Neural cell (in vitro differentiated cells): ENCODE measurements around the gene NRG3. TPM values are rescaled to one million over a fixed set of nuclear protein-coding genes. Genes with fewer than 3 reads are reported as not detected.

Experiments
- H2AFZ ChIP-seq: fragments of 200-600, 300-800 bp; sonication (generic), shearing (Covaris generic); 2 replicates; pipeline ENCODE4 v1.6.0; 2014; ENCODE audit warnings: low read depth, mild to moderate bottlenecking, antibody characterized with exemption, low read length, moderate library complexity
- H3F3A ChIP-seq: fragments of 200-600 bp; shearing (Covaris generic); 2 replicates; pipeline ENCODE4 v1.6.1; 2016; ENCODE audit warnings: mild to moderate bottlenecking, moderate library complexity, mixed read lengths, antibody characterized with exemption, low read length; ENCODE audit not compliant: insufficient read depth, poor library complexity, severe bottlenecking
- H3K27ac ChIP-seq: fragments of 200-600, 300-800 bp; sonication (generic), shearing (Covaris generic); 2 replicates; pipeline ENCODE4 v1.5.1; 2014; ENCODE audit warnings: mild to moderate bottlenecking, low read length, moderate library complexity
- H3K27me3 ChIP-seq: fragments of 300-800, 200-600 bp; sonication (generic), shearing (Covaris generic); 2 replicates; pipeline ENCODE4 v1.6.0; 2014; ENCODE audit warnings: mild to moderate bottlenecking, low read depth, low read length, moderate library complexity; ENCODE audit not compliant: insufficient read depth
- H3K36me3 ChIP-seq: fragments of 300-800, 200-600 bp; sonication (generic), shearing (Covaris generic); 2 replicates; pipeline ENCODE4 v1.5.1; 2014; ENCODE audit warnings: mild to moderate bottlenecking, antibody characterized with exemption, low read length, moderate library complexity; ENCODE audit not compliant: insufficient read depth
- H3K4me2 ChIP-seq: fragments of 300-800, 200-600 bp; sonication (generic), shearing (Covaris generic); 2 replicates; pipeline ENCODE4 v1.6.0; 2014; ENCODE audit warnings: mild to moderate bottlenecking, low read length
- H3K4me3 ChIP-seq: fragments of 300-800, 200-600 bp; sonication (generic), shearing (Covaris generic); 2 replicates; pipeline ENCODE4 v1.5.1; 2014; ENCODE audit warnings: mild to moderate bottlenecking, low read length, moderate library complexity
- H3K79me2 ChIP-seq: fragments of 200-600 bp; shearing (Covaris generic); replicated peaks from 2 replicates; pipeline ENCODE4 v1.6.0; 2014; ENCODE audit warnings: mild to moderate bottlenecking, low read length, moderate library complexity; ENCODE audit not compliant: insufficient read depth
- H3K9ac ChIP-seq: fragments of 300-800, 200-600 bp; sonication (generic), shearing (Covaris generic); 2 replicates; pipeline ENCODE4 v1.6.1; 2016; ENCODE audit warnings: mild to moderate bottlenecking, low read length, mixed read lengths
- H3K9me2 ChIP-seq: fragments of 200-600 bp; shearing (Covaris generic); 2 replicates; pipeline ENCODE4 v1.6.1; 2016; ENCODE audit warnings: mild to moderate bottlenecking, low read length, mixed read lengths; ENCODE audit not compliant: insufficient read depth
- H3K9me3 ChIP-seq: fragments of 200-600, 300-800 bp; sonication (generic), shearing (Covaris generic); 2 replicates; pipeline ENCODE4 v1.6.1; 2016; ENCODE audit warnings: mild to moderate bottlenecking, mixed run types, low read length, moderate library complexity, mixed read lengths
- H4K20me1 ChIP-seq: fragments of 200-600 bp; shearing (Covaris generic); 2 replicates; pipeline ENCODE4 v1.6.1; 2016; ENCODE audit warnings: mild to moderate bottlenecking, mixed run types; ENCODE audit not compliant: insufficient read depth
- EP300 ChIP-seq: fragments of 450-650 bp; conservative IDR thresholded peaks from 2 replicates; pipeline ENCODE4 v1.6.1; 2014; ENCODE audit warnings: antibody characterized with exemption, mild to moderate bottlenecking, moderate library complexity; ENCODE audit not compliant: poor library complexity, severe bottlenecking
- EZH2 ChIP-seq: fragments of 200-600, 300-800 bp; shearing (Covaris generic), sonication (generic); IDR thresholded peaks from 2 replicates; pipeline ENCODE4 v1.6.1; 2014; ENCODE audit warnings: antibody characterized with exemption, low read length, borderline replicate concordance, mild to moderate bottlenecking; ENCODE audit not compliant: insufficient read depth, poor library complexity, severe bottlenecking
- MXI1 ChIP-seq: fragments of 450-650 bp; conservative IDR thresholded peaks from 2 replicates; pipeline ENCODE4 v1.6.1; 2014; ENCODE audit warnings: antibody characterized with exemption, mild to moderate bottlenecking; ENCODE audit not compliant: poor library complexity, severe bottlenecking
- POLR2AphosphoS5 ChIP-seq: IDR thresholded peaks from 2 replicates; pipeline ENCODE4 v1.6.1; 2012
- RAD21 ChIP-seq: fragments of 450-650 bp; conservative IDR thresholded peaks from 2 replicates; pipeline ENCODE4 v1.6.1; 2014; ENCODE audit warnings: antibody characterized with exemption, mild to moderate bottlenecking, moderate library complexity
- REST ChIP-seq: IDR thresholded peaks from 2 replicates; pipeline ENCODE4 v1.6.1; 2012; ENCODE audit warnings: borderline replicate concordance
- SMC3 ChIP-seq: fragments of 450-650 bp; conservative IDR thresholded peaks from 2 replicates; pipeline ENCODE4 v1.6.1; 2014; ENCODE audit warnings: antibody characterized with exemption, mild to moderate bottlenecking, moderate library complexity; ENCODE audit not compliant: poor library complexity
- TAF1 ChIP-seq: IDR thresholded peaks from 2 replicates; pipeline ENCODE4 v1.6.1; 2012; ENCODE audit warnings: low read depth
- polyA plus RNA-seq: library from polyadenylated mRNA; depleted of rRNA; stranded (reverse); fragments of >200 nt; gene quantifications from 2 replicates; pipeline ENCODE4 v1.2.3, GENCODE V29; 2014
- TF ChIP-seq, protein P1 (sequence below): fragments of 450-650 bp; IDR thresholded peaks from 2 replicates; pipeline ENCODE4 v1.5.1; 2014; ENCODE audit warnings: antibody characterized with exemption, mild to moderate bottlenecking, moderate library complexity; ENCODE audit not compliant: poor library complexity, severe bottlenecking

Gene NRG3
- polyA plus RNA-seq, 1 donor from 2014 or later = 14.0 TPM

DNA sequence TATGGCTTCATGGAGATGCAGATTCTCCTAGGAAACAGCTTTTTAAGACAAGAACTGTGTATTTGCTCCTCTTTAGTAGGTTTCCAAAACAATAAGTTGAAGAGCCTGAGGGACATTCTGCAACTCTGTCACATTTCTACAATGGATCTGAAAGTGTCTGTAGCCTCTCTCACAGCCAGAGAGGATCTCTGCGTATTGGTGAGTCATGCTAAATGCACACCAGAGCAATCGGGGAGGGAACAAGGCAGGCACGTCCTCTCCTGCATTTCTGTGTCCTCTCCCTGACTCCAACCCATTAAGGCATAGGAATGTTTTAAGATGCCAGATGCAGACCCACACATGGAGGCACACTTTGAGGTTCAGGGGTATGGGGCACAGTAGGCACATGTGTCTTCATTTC is 1137.9 kb downstream of the NRG3 start:
- Histone ChIP-seq H3K9me2 (no peaks in the 10 kb centered on the region), H3K9me3 (no peaks in the 10 kb centered on the region), H4K20me1 (no peaks in the 10 kb centered on the region), H3K4me3 (no peak overlapping the region), H2AFZ (no peak overlapping the region), H3F3A (no peaks in the 10 kb centered on the region), H3K4me2 (no peak overlapping the region), H3K36me3 (no peaks in the 10 kb centered on the region), H3K9ac (no peak overlapping the region), H3K79me2 (no peaks in the 10 kb centered on the region), H3K27ac (no peak overlapping the region), H3K27me3 (no peaks in the 10 kb centered on the region)
- TF ChIP-seq TAF1 (no peak), POLR2AphosphoS5 (no peak), EZH2 (no peak), MXI1 (no peak), SMC3 (no peak), RAD21 (no peak), EP300 (no peak), REST (no peak)
- TF ChIP-seq, protein P1, sequence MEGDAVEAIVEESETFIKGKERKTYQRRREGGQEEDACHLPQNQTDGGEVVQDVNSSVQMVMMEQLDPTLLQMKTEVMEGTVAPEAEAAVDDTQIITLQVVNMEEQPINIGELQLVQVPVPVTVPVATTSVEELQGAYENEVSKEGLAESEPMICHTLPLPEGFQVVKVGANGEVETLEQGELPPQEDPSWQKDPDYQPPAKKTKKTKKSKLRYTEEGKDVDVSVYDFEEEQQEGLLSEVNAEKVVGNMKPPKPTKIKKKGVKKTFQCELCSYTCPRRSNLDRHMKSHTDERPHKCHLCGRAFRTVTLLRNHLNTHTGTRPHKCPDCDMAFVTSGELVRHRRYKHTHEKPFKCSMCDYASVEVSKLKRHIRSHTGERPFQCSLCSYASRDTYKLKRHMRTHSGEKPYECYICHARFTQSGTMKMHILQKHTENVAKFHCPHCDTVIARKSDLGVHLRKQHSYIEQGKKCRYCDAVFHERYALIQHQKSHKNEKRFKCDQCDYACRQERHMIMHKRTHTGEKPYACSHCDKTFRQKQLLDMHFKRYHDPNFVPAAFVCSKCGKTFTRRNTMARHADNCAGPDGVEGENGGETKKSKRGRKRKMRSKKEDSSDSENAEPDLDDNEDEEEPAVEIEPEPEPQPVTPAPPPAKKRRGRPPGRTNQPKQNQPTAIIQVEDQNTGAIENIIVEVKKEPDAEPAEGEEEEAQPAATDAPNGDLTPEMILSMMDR = no peak

- Histone ChIP-seq H3K4me2 (no peak overlapping the region), H3K27me3 (no peaks in the 10 kb centered on the region), H3K9me2 (no peaks in the 10 kb centered on the region), H3K36me3 (no peaks in the 10 kb centered on the region), H4K20me1 (no peaks in the 10 kb centered on the region), H3F3A (no peaks in the 10 kb centered on the region), H3K79me2 (no peaks in the 10 kb centered on the region), H3K4me3 (no peak overlapping the region), H2AFZ (no peak overlapping the region), H3K9ac (no peak overlapping the region), H3K27ac (peak overlapping the region; percentile 62), H3K9me3 (no peaks in the 10 kb centered on the region)
- TF ChIP-seq RAD21 (no peak), EZH2 (no peak), EP300 (no peak), MXI1 (no peak), POLR2AphosphoS5 (peak; percentile 34), REST (peak; percentile 31), TAF1 (no peak), SMC3 (no peak)
- TF ChIP-seq, protein P1 = no peak
Measured at GRCh38 chr10:83017076-83017867, 1142.3 kb downstream of the NRG3 start.
